Glutamatergic neuron (in vitro differentiated cells): ENCODE data around the gene SP2. TPM values are rescaled to one million over a fixed set of nuclear protein-coding genes. Genes with fewer than 3 reads are reported as not detected.

Experiments
- DNase-seq: peaks from one replicate; pipeline ENCODE4 v3.0.0; 2022
- H3K27ac Mint-ChIP-seq: one replicate; pipeline ENCODE4 v1.8.0; 2020; ENCODE audit warnings: mild to moderate bottlenecking, mixed read lengths, inconsistent platforms; ENCODE audit not compliant: unreplicated experiment
- H3K27me3 Mint-ChIP-seq: one replicate; pipeline ENCODE4 v1.8.0; 2020; ENCODE audit warnings: mild to moderate bottlenecking, moderate library complexity, mixed read lengths, inconsistent platforms; ENCODE audit not compliant: unreplicated experiment
- H3K36me3 Mint-ChIP-seq: one replicate; pipeline ENCODE4 v1.8.0; 2020; ENCODE audit warnings: mild to moderate bottlenecking, mixed read lengths, inconsistent platforms; ENCODE audit not compliant: unreplicated experiment
- H3K4me1 Mint-ChIP-seq: one replicate; pipeline ENCODE4 v1.8.0; 2020; ENCODE audit warnings: mild to moderate bottlenecking, low read depth, mixed read lengths, inconsistent platforms; ENCODE audit not compliant: unreplicated experiment
- H3K4me3 Mint-ChIP-seq: one replicate; pipeline ENCODE4 v1.8.0; 2020; ENCODE audit warnings: mild to moderate bottlenecking, mixed read lengths, inconsistent platforms; ENCODE audit not compliant: unreplicated experiment
- H3K9me3 Mint-ChIP-seq: one replicate; pipeline ENCODE4 v1.8.0; 2020; ENCODE audit warnings: mild to moderate bottlenecking, moderate library complexity, mixed read lengths, inconsistent platforms; ENCODE audit not compliant: unreplicated experiment
- CTCF ChIP-seq: fragments of 200-600 bp; sonication (generic); IDR thresholded peaks from one replicate; pipeline ENCODE4 v1.5.0; 2021; ENCODE audit not compliant: partially characterized antibody, unreplicated experiment
- total RNA-seq: library from RNA; stranded (reverse); fragmentation: NEBNext Ultra II Directional; extraction: Animal tissue kit (Norgen Biotek cat#: 25700); gene quantifications from one replicate; pipeline ENCODE4 v1.2.1, GENCODE V29; 2021; ENCODE audit not compliant: unreplicated experiment

Gene SP2
- total RNA-seq, 1 donor from 2014 or later, result 17.8 TPM

GRCh38 chr17:47862621-47863440 is 33.2 kb upstream of the SP2 start:
- no peaks in the 10 kb centered on the region for H3K4me1 Mint-ChIP-seq
- H3K9me3 Mint-ChIP-seq, result peaks cover 6% of the 10 kb centered on the region
- H3K36me3 Mint-ChIP-seq, result peaks cover 5% of the 10 kb centered on the region
- H3K27me3 Mint-ChIP-seq, result peaks cover 20% of the 10 kb centered on the region
- peak overlapping the region; percentile 10 for H3K27ac Mint-ChIP-seq
- no peak for DNase-seq
- no peak overlapping the region for H3K4me3 Mint-ChIP-seq
- no peak for TF ChIP-seq CTCF

GRCh38 chr17:47864791-47865216 is 31.2 kb upstream of the SP2 start:
- H3K27ac Mint-ChIP-seq, result no peak overlapping the region
- TF ChIP-seq CTCF, result no peak
- DNase-seq, result no peak
- no peaks in the 10 kb centered on the region for H3K4me1 Mint-ChIP-seq
- H3K36me3 Mint-ChIP-seq, result peaks cover 5% of the 10 kb centered on the region
- peaks cover 6% of the 10 kb centered on the region for H3K9me3 Mint-ChIP-seq
- H3K4me3 Mint-ChIP-seq, result no peak overlapping the region
- peaks cover 20% of the 10 kb centered on the region for H3K27me3 Mint-ChIP-seq

- peaks cover 24% of the 10 kb centered on the region for H3K27me3 Mint-ChIP-seq
- no peaks in the 10 kb centered on the region for H3K4me1 Mint-ChIP-seq
- H3K27ac Mint-ChIP-seq, result no peak overlapping the region
- no peak for DNase-seq
- no peak overlapping the region for H3K4me3 Mint-ChIP-seq
- H3K36me3 Mint-ChIP-seq, result peaks cover 5% of the 10 kb centered on the region
- H3K9me3 Mint-ChIP-seq, result peaks cover 6% of the 10 kb centered on the region
- no peak for TF ChIP-seq CTCF
Observed at GRCh38 chr17:47866941-47867340, 29.1 kb upstream of the SP2 start.

DNA sequence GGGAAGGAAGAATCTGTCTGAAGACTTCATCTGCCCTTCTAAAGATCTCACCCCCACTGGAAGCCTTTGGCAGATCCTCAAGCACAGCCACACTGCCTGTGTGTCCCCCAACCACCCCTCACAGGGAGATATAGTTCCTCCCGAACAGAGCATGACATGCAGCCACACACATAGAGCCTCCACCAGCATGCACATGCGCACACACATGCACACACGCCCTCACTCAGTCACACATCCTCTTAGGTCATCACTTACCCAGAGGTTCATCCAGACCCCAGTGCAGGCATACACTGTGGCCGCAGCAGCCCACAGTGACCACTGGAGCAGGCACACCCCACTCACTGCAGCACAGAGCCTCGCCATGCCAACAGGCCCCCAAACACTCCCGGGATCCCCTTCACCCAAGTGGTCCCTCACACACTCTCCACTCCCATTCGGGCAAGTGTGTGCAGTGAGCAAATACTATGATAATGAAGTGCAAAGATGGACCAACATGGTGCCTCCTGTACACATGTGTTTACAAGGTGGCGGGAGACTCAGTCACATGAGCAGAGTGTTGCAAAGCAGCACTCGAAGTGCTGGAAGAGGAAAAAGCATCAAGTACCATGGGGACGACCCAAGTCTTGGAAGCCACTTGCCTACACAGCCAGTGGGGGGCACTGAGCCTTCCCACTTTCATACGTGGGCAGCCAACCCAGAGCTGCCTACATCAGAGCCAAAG is 28.1 kb upstream of the SP2 start:
- peaks cover 25% of the 10 kb centered on the region for H3K27me3 Mint-ChIP-seq
- no peaks in the 10 kb centered on the region for H3K4me1 Mint-ChIP-seq
- no peak for DNase-seq
- no peak overlapping the region for H3K4me3 Mint-ChIP-seq
- no peak overlapping the region for H3K27ac Mint-ChIP-seq
- peaks cover 5% of the 10 kb centered on the region for H3K36me3 Mint-ChIP-seq
- peaks cover 6% of the 10 kb centered on the region for H3K9me3 Mint-ChIP-seq
- TF ChIP-seq CTCF, result no peak

DNA sequence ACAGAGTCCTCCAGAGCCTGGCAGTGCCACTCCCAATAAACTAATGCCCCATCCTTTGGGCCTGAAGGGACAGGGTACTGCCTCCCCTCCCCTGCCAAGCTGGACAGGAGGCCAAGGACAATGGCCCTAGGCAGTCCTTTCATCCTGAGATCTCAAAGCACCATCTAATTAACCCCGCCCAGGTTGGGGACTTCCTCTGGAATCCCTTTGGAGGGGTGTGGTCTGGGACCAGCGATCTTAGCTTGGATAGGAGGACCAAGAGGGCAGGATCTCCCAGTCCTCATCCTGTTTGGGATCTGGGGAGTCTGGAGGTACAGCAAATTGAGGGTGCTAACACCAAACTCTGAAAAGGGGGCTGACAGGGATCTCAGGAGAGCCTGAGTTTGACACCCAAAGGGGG is 26.9 kb upstream of the SP2 start:
- H3K4me1 Mint-ChIP-seq, result no peaks in the 10 kb centered on the region
- peaks cover 24% of the 10 kb centered on the region for H3K27me3 Mint-ChIP-seq
- TF ChIP-seq CTCF, result no peak
- no peak for DNase-seq
- H3K27ac Mint-ChIP-seq, result no peak overlapping the region
- H3K4me3 Mint-ChIP-seq, result no peak overlapping the region
- H3K9me3 Mint-ChIP-seq, result peaks cover 4% of the 10 kb centered on the region
- peaks cover 5% of the 10 kb centered on the region for H3K36me3 Mint-ChIP-seq
